K562 (cell line): Measurements from ENCODE around the gene MARK3. TPM values are rescaled to one million over a fixed set of nuclear protein-coding genes. Genes with fewer than 3 reads are reported as not detected.
A peak's percentile ranks its signal among the peaks of the same experiment; 100 is the strongest.

Source experiments
- ATAC-seq: fragments of 200-7000 bp; cut with Tn5 transposase; 3 replicates; pipeline ENCODE4 v1.9.1; 2020; ENCODE audit warnings: moderate library complexity
- BruUV-seq: library from RNA; stranded (reverse); fragments of 400-500 nt; replicated peaks from 2 replicates; lab custom pipeline; 2021; lab: Mats Ljungman, UMichigan
- CTCF ChIA-PET: fragments of 300-600 bp; formaldehyde crosslinking; extraction: SDS; loops from one replicate; lab custom pipeline; 2021; ENCODE audit warnings: low intra/inter-chr PET ratio; lab: Yijun Ruan, JAX
- POLR2A ChIA-PET: fragments of 300-600, 350-650 bp; sonication (Branson Sonifier 250); formaldehyde crosslinking; extraction: SDS; loops from one replicate; lab custom pipeline; 2021; ENCODE audit warnings: antibody characterized with exemption, inconsistent platforms; lab: Yijun Ruan, JAX
- DNase-seq, 4 experiments: peaks; one replicate each; pipeline versions ENCODE4 v3.0.0 to v3.0.0-alpha.2; 2011 to 2018; ENCODE audit warnings: low spot score in 3 of 4, mixed read lengths in 3 of 4; ENCODE audit errors: extremely low read depth in 1 of 4
- FAIRE-seq: peaks from 2 replicates; lab custom pipeline; 2011; peaks lifted over from hg19 to GRCh38; lab: Jason Lieb, UNC
- H2AFZ ChIP-seq: 2 replicates; pipeline ENCODE4 v1.6.0; 2011; ENCODE audit warnings: low read depth, low read length, control low read depth, inconsistent platforms
- H3K27ac ChIP-seq: fragments of 200-600 bp; 3 replicates; pipeline ENCODE4 v1.8.0; 2011; ENCODE audit warnings: low read depth, mild to moderate bottlenecking, control low read depth, inconsistent platforms, low read length, moderate library complexity, mixed read lengths; ENCODE audit errors: extremely low read depth
- H3K27me3 ChIP-seq, 2 experiments: fragments of 300-600 bp in 1 of 2; 2 replicates in 1 of 2; 3 replicates in 1 of 2; pipeline versions ENCODE4 v1.6.0 to v1.8.0; 2011; ENCODE audit warnings: inconsistent platforms in 2 of 2, low read length in 2 of 2, mild to moderate bottlenecking in 1 of 2, mixed read lengths in 1 of 2, moderate library complexity in 1 of 2; ENCODE audit not compliant: control insufficient read depth in 2 of 2, insufficient read depth in 2 of 2
- H3K36me3 ChIP-seq: fragments of 300-600 bp; 3 replicates; pipeline ENCODE4 v1.8.0; 2011; ENCODE audit warnings: mild to moderate bottlenecking, low read length, inconsistent platforms; ENCODE audit not compliant: control insufficient read depth, insufficient read depth
- H3K4me1 ChIP-seq, 2 experiments: fragments of 200-600 bp in 1 of 2; replicated peaks in 1 of 2; 2 replicates in 1 of 2; 3 replicates in 1 of 2; pipeline versions ENCODE4 v1.5.1 to v1.8.0; 2011; ENCODE audit warnings: inconsistent platforms in 2 of 2, low read length in 2 of 2, mild to moderate bottlenecking in 1 of 2, mixed read lengths in 1 of 2, moderate library complexity in 1 of 2; ENCODE audit not compliant: control insufficient read depth in 2 of 2, insufficient read depth in 2 of 2
- H3K4me2 ChIP-seq: 2 replicates; pipeline ENCODE4 v1.6.1; 2011; ENCODE audit warnings: low read length, control low read depth, inconsistent platforms, mixed read lengths; ENCODE audit not compliant: insufficient read depth
- H3K4me3 ChIP-seq: fragments of 200-600 bp; sonication (generic), shearing (Covaris generic); 2 replicates; pipeline ENCODE4 v1.5.1; 2016; ENCODE audit warnings: control low read depth, inconsistent platforms
- H3K79me2 ChIP-seq: fragments of 200-600 bp; 3 replicates; pipeline ENCODE4 v1.8.0; 2011; ENCODE audit warnings: low read length, inconsistent platforms; ENCODE audit not compliant: control insufficient read depth, insufficient read depth
- H3K9ac ChIP-seq, 2 experiments: 2 replicates each; pipeline versions ENCODE4 v1.6.0 to v1.6.1; 2011; ENCODE audit warnings: low read depth in 2 of 2, low read length in 2 of 2, control low read depth in 1 of 2, inconsistent platforms in 1 of 2, mild to moderate bottlenecking in 1 of 2, mixed read lengths in 1 of 2; ENCODE audit not compliant: insufficient read depth in 1 of 2
- H3K9me1 ChIP-seq: one replicate; pipeline ENCODE4 v1.6.0; 2011; ENCODE audit warnings: inconsistent platforms, mild to moderate bottlenecking, low read length, moderate library complexity; ENCODE audit not compliant: control insufficient read depth, insufficient read depth
- H3K9me3 ChIP-seq: replicated peaks from 2 replicates; pipeline ENCODE4 v1.5.1; 2011; ENCODE audit warnings: low read depth, low read length, inconsistent platforms; ENCODE audit not compliant: control insufficient read depth, insufficient read depth
- H4K20me1 ChIP-seq: replicated peaks from 2 replicates; pipeline ENCODE4 v1.6.1; 2011; ENCODE audit warnings: low read length, inconsistent platforms, mixed read lengths; ENCODE audit not compliant: control insufficient read depth, insufficient read depth
- ARID1B ChIP-seq: fragments of 450-650 bp; IDR thresholded peaks from 2 replicates; pipeline ENCODE4 v1.6.1; 2016; ENCODE audit warnings: antibody characterized with exemption, mild to moderate bottlenecking, inconsistent platforms
- ATF7 ChIP-seq: fragments of 450-650 bp; IDR thresholded peaks from 2 replicates; pipeline ENCODE4 v1.7.1; 2014; ENCODE audit warnings: mild to moderate bottlenecking, moderate library complexity
- CBX2 ChIP-seq: fragments of 200-600 bp; sonication (generic); IDR thresholded peaks from one replicate; pipeline ENCODE4 v1.6.1; 2012; ENCODE audit warnings: mild to moderate bottlenecking, low read length, inconsistent platforms; ENCODE audit not compliant: insufficient read depth, poor library complexity, severe bottlenecking
- DNMT1 ChIP-seq: fragments of 450-650 bp; IDR thresholded peaks from 2 replicates; pipeline ENCODE4 v1.6.1; 2016; ENCODE audit warnings: antibody characterized with exemption, mild to moderate bottlenecking
- JUNB ChIP-seq: fragments of 450-650 bp; formaldehyde crosslinking; conservative IDR thresholded peaks from 2 replicates; pipeline ENCODE4 v1.4.0; 2020; ENCODE audit warnings: mild to moderate bottlenecking
- NBN ChIP-seq: fragments of 450-650 bp; IDR thresholded peaks from 2 replicates; pipeline ENCODE4 v1.6.1; 2016; ENCODE audit warnings: low read depth, mild to moderate bottlenecking
- NEUROD1 ChIP-seq: fragments of 150-350 bp; IDR thresholded peaks from 2 replicates; pipeline ENCODE4 v1.6.1; 2014; ENCODE audit warnings: borderline replicate concordance, low read length, low read depth; ENCODE audit not compliant: partially characterized antibody
- RAD21 ChIP-seq, 2 experiments: fragments of 250-450 bp in 1 of 2; fragments of 450-650 bp in 1 of 2; sonication (Bioruptor Pico) in 1 of 2; formaldehyde crosslinking in 1 of 2; IDR thresholded peaks in 1 of 2; conservative IDR thresholded peaks in 1 of 2; 2 replicates each; pipeline versions ENCODE4 v1.4.0 to v1.8.0; 2020 to 2022; ENCODE audit warnings: mild to moderate bottlenecking in 2 of 2, moderate library complexity in 1 of 2
- RBM22 ChIP-seq: fragments of 200-400 bp; formaldehyde crosslinking; IDR thresholded peaks from 2 replicates; pipeline ENCODE4 v1.6.1; 2018; ENCODE audit warnings: low read length, low read depth; ENCODE audit not compliant: poor library complexity, severe bottlenecking
- SREBF2 ChIP-seq: sonication (generic); formaldehyde crosslinking; IDR thresholded peaks from 2 replicates; pipeline ENCODE4 v1.4.0; 2020; ENCODE audit warnings: mild to moderate bottlenecking, missing genetic modification reagents
- ZNF282 ChIP-seq: sonication (generic); formaldehyde crosslinking; IDR thresholded peaks from 2 replicates; pipeline ENCODE4 v1.8.1; 2023; ENCODE audit warnings: missing genetic modification reagents
- ZNF57 ChIP-seq: fragments of 450-650 bp; formaldehyde crosslinking; IDR thresholded peaks from 2 replicates; pipeline ENCODE4 v1.4.0; 2020; ENCODE audit warnings: mild to moderate bottlenecking, moderate library complexity
- WGBS: fragments of 100-300 bp; shearing (Covaris generic); methylation state at CpG from one replicate; pipeline ENCODE4 v1.1.6; 2016; ENCODE audit warnings: low coverage, mixed read lengths; ENCODE audit not compliant: insufficient coverage; ENCODE audit errors: missing lambda C conversion rate; 5-methylcytosine and 5-hydroxymethylcytosine counted together
- in situ Hi-C: fragments of 300-500 bp; cut with MboI; formaldehyde crosslinking; loops from 4 replicates; pipeline ENCODE4 v1.15.0; 2018; ENCODE audit warnings: inconsistent platforms, mixed read lengths
- intact Hi-C: fragments of 100-400 bp; cut with micrococcal nuclease; formaldehyde crosslinking; loops from 2 replicates; pipeline ENCODE4 v1.14.2; 2022
- polyA plus RNA-seq, 8 experiments: library from polyadenylated mRNA; depleted of rRNA in 4 of 8; stranded (reverse) in 5 of 8; unstranded in 3 of 8; fragments of >200 nt; fragmentation: Nextera tagmentation in 2 of 8; fragmentation: Illumina TruSeq in 1 of 8; extraction: Ambion mirVana in 2 of 8; extraction: Trizol in 1 of 8; gene quantifications; 2 replicates each; pipeline versions ENCODE4 v1.2.1 to v1.2.3, GENCODE V29; 2011 to 2014; ENCODE audit warnings: inconsistent platforms in 1 of 8, missing spikeins in 1 of 8
- total RNA-seq, 7 experiments: library from RNA; depleted of rRNA in 6 of 7; stranded (reverse); fragments of >200 nt in 6 of 7; fragmentation: Illumina TruSeq in 2 of 7; extraction: Trizol in 2 of 7; gene quantifications; 2 replicates each; pipeline versions ENCODE4 v1.2.1 to v1.2.3, GENCODE V29; 2011 to 2021; ENCODE audit warnings: low replicate concordance in 1 of 7
- TF ChIP-seq, protein P1 (sequence below): fragments of 450-650 bp; IDR thresholded peaks from 2 replicates; pipeline ENCODE4 v1.7.0; 2016; ENCODE audit warnings: borderline replicate concordance
- TF ChIP-seq, protein P2 (sequence below): sonication (generic); formaldehyde crosslinking; IDR thresholded peaks from 2 replicates; pipeline ENCODE4 v1.8.0; 2022; ENCODE audit warnings: mild to moderate bottlenecking, missing genetic modification reagents
- TF ChIP-seq, protein P3 (sequence below): fragments of 250-450 bp; sonication (Bioruptor Pico); IDR thresholded peaks from 2 replicates; pipeline ENCODE4 v1.9.0; 2021; ENCODE audit warnings: mild to moderate bottlenecking, inconsistent platforms

The MARK3 gene
- total and polyA plus RNA-seq, 9 of the 15 experiments (the other 6 are each of a cell fraction or from before 2014, with no cell fraction given) = 10.1 to 68.7 (median 56.3) TPM

DNA sequence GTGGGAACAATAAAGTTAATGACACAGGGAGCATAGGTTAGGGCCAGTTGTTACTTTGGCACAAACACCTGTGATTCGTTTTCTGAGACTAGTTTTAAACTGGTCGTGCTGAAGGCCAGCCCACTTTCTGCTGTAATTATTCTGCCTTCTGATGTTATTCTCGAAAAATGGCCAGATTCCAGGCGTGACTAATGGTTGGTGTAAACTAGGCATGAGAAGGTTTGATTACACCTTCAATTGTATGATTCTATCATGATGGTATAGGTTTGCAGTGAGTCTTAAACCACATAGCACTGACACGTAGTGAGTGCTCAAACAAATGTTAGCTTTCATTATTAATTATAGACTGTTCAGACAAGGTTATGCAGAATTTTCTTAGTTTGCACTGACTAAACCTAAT is 98.4 kb downstream of the MARK3 start:
- TSS peak; percentile 23 for BruUV-seq
- no peak for FAIRE-seq

DNA sequence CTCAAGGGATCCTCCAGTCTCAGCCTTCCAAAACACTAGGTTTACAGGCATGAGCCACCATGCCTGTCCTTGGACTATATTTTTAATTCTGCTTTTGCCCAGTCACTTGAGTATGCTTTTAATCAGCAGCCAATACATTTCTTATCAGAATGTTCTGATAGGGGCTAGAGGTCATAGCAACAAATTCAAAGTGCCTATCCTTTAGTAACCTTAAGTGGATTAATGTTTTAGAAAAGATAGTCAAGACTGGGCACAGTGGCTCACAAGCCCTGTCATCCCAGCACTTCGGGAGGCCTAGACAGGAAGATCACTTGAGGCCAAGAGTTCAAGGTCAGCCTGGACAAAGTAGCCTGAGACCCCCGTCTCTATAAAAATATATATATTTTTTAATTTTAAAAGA is 100.3 kb downstream of the MARK3 start:
- H3K27me3 ChIP-seq = no peaks in the 10 kb centered on the region
- H3K4me1 ChIP-seq = no peaks in the 10 kb centered on the region
- no peaks in the 10 kb centered on the region for H3K79me2 ChIP-seq
- 95% methylated on average over 2 of the region's 2 CpGs for WGBS
- no peak for ATAC-seq
- H3K9me3 ChIP-seq = no peaks in the 10 kb centered on the region
- H3K9ac ChIP-seq = no peak overlapping the region
- no peak for DNase-seq
- H3K4me2 ChIP-seq = no peak overlapping the region
- intact Hi-C loops = no loop called here
- H4K20me1 ChIP-seq = no peaks in the 10 kb centered on the region
- H2AFZ ChIP-seq = no peak overlapping the region
- FAIRE-seq = no peak
- ChIA-PET CTCF (no interaction called here), POLR2A (no interaction called here)
- in situ Hi-C loops = no loop called here
- H3K27ac ChIP-seq = no peak overlapping the region
- no TSS peak for BruUV-seq
- no peak overlapping the region for H3K4me3 ChIP-seq
- no peaks in the 10 kb centered on the region for H3K9me1 ChIP-seq
- peaks cover 55% of the 10 kb centered on the region for H3K36me3 ChIP-seq
- TF ChIP-seq, protein P1, sequence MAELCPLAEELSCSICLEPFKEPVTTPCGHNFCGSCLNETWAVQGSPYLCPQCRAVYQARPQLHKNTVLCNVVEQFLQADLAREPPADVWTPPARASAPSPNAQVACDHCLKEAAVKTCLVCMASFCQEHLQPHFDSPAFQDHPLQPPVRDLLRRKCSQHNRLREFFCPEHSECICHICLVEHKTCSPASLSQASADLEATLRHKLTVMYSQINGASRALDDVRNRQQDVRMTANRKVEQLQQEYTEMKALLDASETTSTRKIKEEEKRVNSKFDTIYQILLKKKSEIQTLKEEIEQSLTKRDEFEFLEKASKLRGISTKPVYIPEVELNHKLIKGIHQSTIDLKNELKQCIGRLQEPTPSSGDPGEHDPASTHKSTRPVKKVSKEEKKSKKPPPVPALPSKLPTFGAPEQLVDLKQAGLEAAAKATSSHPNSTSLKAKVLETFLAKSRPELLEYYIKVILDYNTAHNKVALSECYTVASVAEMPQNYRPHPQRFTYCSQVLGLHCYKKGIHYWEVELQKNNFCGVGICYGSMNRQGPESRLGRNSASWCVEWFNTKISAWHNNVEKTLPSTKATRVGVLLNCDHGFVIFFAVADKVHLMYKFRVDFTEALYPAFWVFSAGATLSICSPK = no peak
- no peak for TF ChIP-seq DNMT1
- TF ChIP-seq, protein P2, sequence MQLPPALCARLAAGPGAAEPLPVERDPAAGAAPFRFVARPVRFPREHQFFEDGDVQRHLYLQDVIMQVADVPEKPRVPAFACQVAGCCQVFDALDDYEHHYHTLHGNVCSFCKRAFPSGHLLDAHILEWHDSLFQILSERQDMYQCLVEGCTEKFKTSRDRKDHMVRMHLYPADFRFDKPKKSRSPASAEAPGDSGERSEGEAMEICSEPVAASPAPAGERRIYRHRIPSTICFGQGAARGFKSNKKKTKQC = no peak
- no peak for TF ChIP-seq RBM22
- TF ChIP-seq, protein P3, sequence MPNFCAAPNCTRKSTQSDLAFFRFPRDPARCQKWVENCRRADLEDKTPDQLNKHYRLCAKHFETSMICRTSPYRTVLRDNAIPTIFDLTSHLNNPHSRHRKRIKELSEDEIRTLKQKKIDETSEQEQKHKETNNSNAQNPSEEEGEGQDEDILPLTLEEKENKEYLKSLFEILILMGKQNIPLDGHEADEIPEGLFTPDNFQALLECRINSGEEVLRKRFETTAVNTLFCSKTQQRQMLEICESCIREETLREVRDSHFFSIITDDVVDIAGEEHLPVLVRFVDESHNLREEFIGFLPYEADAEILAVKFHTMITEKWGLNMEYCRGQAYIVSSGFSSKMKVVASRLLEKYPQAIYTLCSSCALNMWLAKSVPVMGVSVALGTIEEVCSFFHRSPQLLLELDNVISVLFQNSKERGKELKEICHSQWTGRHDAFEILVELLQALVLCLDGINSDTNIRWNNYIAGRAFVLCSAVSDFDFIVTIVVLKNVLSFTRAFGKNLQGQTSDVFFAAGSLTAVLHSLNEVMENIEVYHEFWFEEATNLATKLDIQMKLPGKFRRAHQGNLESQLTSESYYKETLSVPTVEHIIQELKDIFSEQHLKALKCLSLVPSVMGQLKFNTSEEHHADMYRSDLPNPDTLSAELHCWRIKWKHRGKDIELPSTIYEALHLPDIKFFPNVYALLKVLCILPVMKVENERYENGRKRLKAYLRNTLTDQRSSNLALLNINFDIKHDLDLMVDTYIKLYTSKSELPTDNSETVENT (CRISPR knock-in tag) = no peak
- no peak for TF ChIP-seq ZNF57 (CRISPR knock-in tag)
- TF ChIP-seq ZNF282 (CRISPR knock-in tag) = no peak
- no peak for TF ChIP-seq ARID1B
- no peak for TF ChIP-seq RAD21 (CRISPR knock-in tag; conservative IDR thresholded peaks at IDR 0.05 in 1 of 2, IDR thresholded peaks at IDR 0.05 in 1 of 2)
- TF ChIP-seq SREBF2 (CRISPR knock-in tag) = no peak

More for the DNA sequence above, 98.4 kb downstream of the MARK3 start:
- Histone ChIP-seq H3K27me3 (no peaks in the 10 kb centered on the region), H3K4me2 (no peak overlapping the region), H3K4me1 (no peaks in the 10 kb centered on the region), H3K27ac (no peak overlapping the region), H4K20me1 (no peaks in the 10 kb centered on the region), H3K9ac (no peak overlapping the region), H3K4me3 (no peak overlapping the region), H3K9me3 (no peaks in the 10 kb centered on the region), H3K36me3 (peaks cover 60% of the 10 kb centered on the region), H3K79me2 (no peaks in the 10 kb centered on the region), H2AFZ (no peak overlapping the region), H3K9me1 (no peaks in the 10 kb centered on the region)
- POLR2A ChIA-PET = no interaction called here
- DNase-seq (no peak), ATAC-seq (no peak)
- 82% methylated on average over 5 of the region's 5 CpGs for WGBS
- in situ Hi-C loops (no loop called here), intact Hi-C loops (no loop called here)
- TF ChIP-seq JUNB (no peak), CBX2 (no peak), NBN (no peak), NEUROD1 (no peak), ATF7 (no peak)
- CTCF ChIA-PET = no interaction called here
